Smooth muscle cell (in vitro differentiated cells): ENCODE measurements around the gene DCHS1. TPM values are rescaled to one million over a fixed set of nuclear protein-coding genes. Genes with fewer than 3 reads are reported as not detected.

Experiments
- DNase-seq: peaks from one replicate; lab custom pipeline; 2025; ENCODE audit not compliant: unreplicated experiment; lab: John Stamatoyannopoulos, UW
- H2AFZ ChIP-seq: fragments of 200-600 bp; sonication (generic); 2 replicates; pipeline ENCODE4 v1.6.0; 2016; ENCODE audit warnings: antibody characterized with exemption, low read depth, mild to moderate bottlenecking
- H3F3A ChIP-seq: fragments of 200-600 bp; sonication (generic); 2 replicates; pipeline ENCODE4 v1.6.0; 2017; ENCODE audit warnings: antibody characterized with exemption, low read depth
- H3K27ac ChIP-seq: fragments of 200-600 bp; sonication (generic); 2 replicates; pipeline ENCODE4 v1.5.1; 2016; ENCODE audit warnings: low read depth, mild to moderate bottlenecking
- H3K27me3 ChIP-seq: fragments of 200-600 bp; sonication (generic); 2 replicates; pipeline ENCODE4 v1.6.1; 2016; ENCODE audit warnings: low read depth, mild to moderate bottlenecking
- H3K36me3 ChIP-seq: fragments of 200-600 bp; sonication (generic); 2 replicates; pipeline ENCODE4 v1.5.1; 2016; ENCODE audit warnings: low read depth
- H3K4me1 ChIP-seq: fragments of 200-600 bp; sonication (generic); 2 replicates; pipeline ENCODE4 v1.5.1; 2016; ENCODE audit warnings: low read depth
- H3K4me2 ChIP-seq: fragments of 200-600 bp; sonication (generic); 2 replicates; pipeline ENCODE4 v1.6.0; 2016; ENCODE audit warnings: mild to moderate bottlenecking
- H3K4me3 ChIP-seq: fragments of 200-600 bp; sonication (generic); 2 replicates; pipeline ENCODE4 v1.5.1; 2016; ENCODE audit warnings: mild to moderate bottlenecking
- H3K79me2 ChIP-seq: fragments of 200-600 bp; sonication (generic); 2 replicates; pipeline ENCODE4 v1.6.0; 2016; ENCODE audit warnings: low read depth, mild to moderate bottlenecking
- H3K9ac ChIP-seq: fragments of 200-600 bp; sonication (generic); 2 replicates; pipeline ENCODE4 v1.6.0; 2016; ENCODE audit warnings: low read depth
- H3K9me3 ChIP-seq: fragments of 200-600 bp; sonication (generic); replicated peaks from 2 replicates; pipeline ENCODE4 v1.5.1; 2016; ENCODE audit warnings: low read depth
- H4K20me1 ChIP-seq: fragments of 200-600 bp; sonication (generic); 2 replicates; pipeline ENCODE4 v1.6.0; 2016; ENCODE audit warnings: low read depth
- WGBS: methylation state at CpG from one replicate; pipeline ENCODE4 v1.1.7; 2016; ENCODE audit warnings: low lambda C conversion rate; 5-methylcytosine and 5-hydroxymethylcytosine counted together
- polyA plus RNA-seq: library from polyadenylated mRNA; unstranded; fragments of >200 nt; fragmentation: Nextera tagmentation; extraction: Ambion mirVana; gene quantifications from 2 replicates; pipeline ENCODE4 v1.2.1, GENCODE V29; 2016
- total RNA-seq: library from RNA; depleted of rRNA; stranded (reverse); fragments of >200 nt; gene quantifications from 2 replicates; pipeline ENCODE4 v1.2.3, GENCODE V29; 2014
- TF ChIP-seq, protein P1 (sequence below): fragments of 200-600 bp; sonication (generic); IDR thresholded peaks from 2 replicates; pipeline ENCODE4 v1.5.1; 2017; ENCODE audit warnings: borderline replicate concordance, mild to moderate bottlenecking, antibody characterized with exemption; ENCODE audit not compliant: insufficient read depth, poor library complexity, severe bottlenecking

The DCHS1 gene
- total and polyA plus RNA-seq, 2 experiments from 2014 or later = 24.5 to 34.2 TPM

DNA sequence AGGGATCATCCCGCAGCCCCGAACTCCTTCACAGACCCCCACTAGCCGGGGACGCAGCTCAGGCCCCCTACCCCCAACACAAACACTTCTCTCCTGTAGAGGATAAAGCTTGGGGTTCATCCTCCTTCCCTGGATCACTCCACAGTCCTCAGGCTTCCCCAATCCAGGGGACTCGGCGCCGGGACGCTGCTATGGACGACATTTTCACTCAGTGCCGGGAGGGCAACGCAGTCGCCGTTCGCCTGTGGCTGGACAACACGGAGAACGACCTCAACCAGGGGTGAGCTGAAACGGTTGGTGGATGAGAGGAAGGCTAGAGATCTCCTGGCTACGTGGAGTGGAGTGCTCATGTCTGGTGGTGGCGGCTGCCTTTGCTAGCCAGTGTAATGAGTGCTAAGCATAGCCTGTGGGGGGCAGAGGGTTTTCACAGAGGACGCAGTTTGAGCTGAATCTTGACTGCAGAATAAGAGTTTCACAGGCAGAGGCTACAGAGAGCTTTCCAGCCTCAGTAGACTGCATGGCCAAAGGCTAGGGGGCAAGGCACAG is 51.5 kb downstream of the DCHS1 start:
- TF ChIP-seq, protein P1, sequence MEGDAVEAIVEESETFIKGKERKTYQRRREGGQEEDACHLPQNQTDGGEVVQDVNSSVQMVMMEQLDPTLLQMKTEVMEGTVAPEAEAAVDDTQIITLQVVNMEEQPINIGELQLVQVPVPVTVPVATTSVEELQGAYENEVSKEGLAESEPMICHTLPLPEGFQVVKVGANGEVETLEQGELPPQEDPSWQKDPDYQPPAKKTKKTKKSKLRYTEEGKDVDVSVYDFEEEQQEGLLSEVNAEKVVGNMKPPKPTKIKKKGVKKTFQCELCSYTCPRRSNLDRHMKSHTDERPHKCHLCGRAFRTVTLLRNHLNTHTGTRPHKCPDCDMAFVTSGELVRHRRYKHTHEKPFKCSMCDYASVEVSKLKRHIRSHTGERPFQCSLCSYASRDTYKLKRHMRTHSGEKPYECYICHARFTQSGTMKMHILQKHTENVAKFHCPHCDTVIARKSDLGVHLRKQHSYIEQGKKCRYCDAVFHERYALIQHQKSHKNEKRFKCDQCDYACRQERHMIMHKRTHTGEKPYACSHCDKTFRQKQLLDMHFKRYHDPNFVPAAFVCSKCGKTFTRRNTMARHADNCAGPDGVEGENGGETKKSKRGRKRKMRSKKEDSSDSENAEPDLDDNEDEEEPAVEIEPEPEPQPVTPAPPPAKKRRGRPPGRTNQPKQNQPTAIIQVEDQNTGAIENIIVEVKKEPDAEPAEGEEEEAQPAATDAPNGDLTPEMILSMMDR = no peak
- Histone ChIP-seq H3K9ac (peak overlapping the region; percentile 91), H3K9me3 (no peaks in the 10 kb centered on the region), H3F3A (peaks cover 38% of the 10 kb centered on the region), H4K20me1 (peaks cover 23% of the 10 kb centered on the region), H3K27me3 (no peaks in the 10 kb centered on the region), H3K36me3 (peaks cover 4% of the 10 kb centered on the region), H3K27ac (peak overlapping the region; percentile 99), H3K4me3 (peak overlapping the region; percentile 95), H2AFZ (no peak overlapping the region), H3K79me2 (peaks cover 84% of the 10 kb centered on the region), H3K4me2 (peak overlapping the region; percentile 92), H3K4me1 (peaks cover 38% of the 10 kb centered on the region)
- under 1% methylated on average over 20 of the region's 20 CpGs for WGBS
- no peak for DNase-seq

DNA sequence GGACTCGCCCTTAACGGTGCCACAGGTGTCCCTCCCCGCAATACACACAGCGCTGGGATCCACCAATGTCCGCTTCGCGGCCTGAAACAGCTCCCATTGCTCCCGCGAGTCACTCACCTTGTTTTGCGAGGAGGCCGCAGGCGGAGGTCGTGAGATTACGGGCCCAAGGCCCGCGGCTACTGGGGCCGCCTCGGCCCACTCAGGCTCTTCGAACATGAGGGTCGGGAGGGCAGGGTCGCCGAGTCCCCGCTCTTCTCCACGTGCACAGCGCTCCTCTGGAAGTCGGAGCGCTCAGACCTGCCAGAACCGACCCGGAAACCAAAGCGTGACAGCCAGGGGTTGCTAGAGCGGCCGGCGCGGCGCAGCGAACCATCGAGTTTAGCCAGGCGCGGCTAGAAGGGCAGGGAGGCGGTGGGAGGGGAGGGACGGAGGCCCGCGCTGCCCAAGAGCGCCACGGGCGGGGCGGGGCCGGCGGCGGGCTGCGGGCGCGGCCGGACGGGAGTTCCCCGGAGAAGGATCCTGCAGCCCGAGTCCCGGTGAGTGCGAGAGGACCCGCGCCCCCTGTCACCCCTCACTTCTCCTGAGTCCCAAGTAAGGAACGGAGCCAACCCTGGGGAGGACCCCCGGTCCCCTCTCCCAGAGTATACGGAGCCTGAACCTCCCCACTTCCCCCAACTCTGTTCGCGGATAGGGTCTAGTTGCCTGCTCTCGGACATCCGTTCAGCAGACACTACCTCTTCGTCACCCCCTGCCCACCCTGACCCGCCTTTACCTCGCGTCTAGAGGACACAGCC is 52.1 kb downstream of the DCHS1 start, which contains the start of the genes ILK and RRP8:
Gene ILK, plus strand, starts transcription at position 488 of the 794 bp plus-strand sequence. CDS start 498 bp downstream, outside the sequence.
Gene RRP8, minus strand, starts transcription at position 330 of the 794 bp plus-strand sequence. Its CDS starts 114 bp downstream, at position 216.
- Histone ChIP-seq H2AFZ (peak within 1 kb of the TSS; percentile 71), H3K4me2 (peak within 1 kb of the TSS; percentile 92), H3K4me1 (peaks cover 38% of the 10 kb centered on the region), H3K36me3 (peaks cover 5% of the 10 kb centered on the region), H3K27ac (peak within 1 kb of the TSS; percentile 99), H3K27me3 (no peaks in the 10 kb centered on the region), H3K79me2 (peaks cover 84% of the 10 kb centered on the region), H3K4me3 (peak within 1 kb of the TSS; percentile 95), H3K9ac (peak within 1 kb of the TSS; percentile 91), H3F3A (peaks cover 34% of the 10 kb centered on the region), H4K20me1 (peaks cover 25% of the 10 kb centered on the region), H3K9me3 (no peaks in the 10 kb centered on the region)
- TF ChIP-seq, protein P1 = no peak
- under 1% methylated on average over 43 of the region's 72 CpGs for WGBS
- DNase-seq = peak; percentile 74

DNA sequence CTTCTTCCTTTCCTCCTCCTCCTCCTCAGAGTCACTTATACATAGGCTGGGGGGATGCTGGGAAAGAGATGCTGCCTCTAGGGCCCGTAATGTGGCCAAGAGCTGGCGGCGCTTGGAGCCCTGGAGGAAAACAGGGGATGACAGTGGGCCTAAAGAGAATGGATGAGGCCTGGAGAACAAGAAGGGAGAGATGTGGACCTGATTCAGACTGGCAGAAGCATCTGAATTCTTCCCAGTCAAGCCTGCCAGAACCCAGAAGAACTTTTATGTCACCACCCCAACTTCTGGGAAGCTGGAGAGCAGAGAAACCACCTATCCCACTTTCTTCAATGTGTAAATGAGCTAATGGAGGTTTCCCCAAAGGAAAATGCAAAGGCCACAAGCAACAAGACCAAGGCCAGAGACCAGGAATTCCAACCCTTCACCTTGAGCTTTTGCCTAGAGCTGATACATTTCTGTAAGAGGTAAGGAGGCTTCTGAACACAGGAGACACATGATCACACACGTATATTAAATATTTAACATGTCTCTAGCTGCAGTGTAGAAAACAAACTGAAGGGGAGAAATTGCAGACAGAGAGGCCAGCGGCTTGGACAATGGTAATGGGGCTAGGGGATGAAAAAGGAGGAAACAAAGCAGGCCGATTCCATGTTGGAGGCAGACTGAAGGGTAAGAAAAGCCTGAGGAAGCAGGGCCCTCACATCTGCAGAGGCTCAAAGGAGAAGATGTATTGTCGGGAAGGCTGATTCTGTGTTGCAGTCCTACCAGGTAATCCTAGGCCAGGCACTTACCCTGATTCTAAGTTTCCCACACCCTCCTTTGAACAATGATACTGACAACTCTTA is 53.3 kb downstream of the DCHS1 start:
- 66% methylated on average over 7 of the region's 7 CpGs for WGBS
- Histone ChIP-seq H2AFZ (no peak overlapping the region), H4K20me1 (peaks cover 23% of the 10 kb centered on the region), H3K9me3 (no peaks in the 10 kb centered on the region), H3K9ac (peak overlapping the region; percentile 69), H3K27ac (peak overlapping the region; percentile 99), H3K4me3 (peak overlapping the region; percentile 95), H3K4me2 (peak overlapping the region; percentile 92), H3K4me1 (peaks cover 32% of the 10 kb centered on the region), H3K36me3 (peaks cover 5% of the 10 kb centered on the region), H3F3A (peaks cover 23% of the 10 kb centered on the region), H3K79me2 (peaks cover 74% of the 10 kb centered on the region), H3K27me3 (no peaks in the 10 kb centered on the region)
- DNase-seq = no peak
- TF ChIP-seq, protein P1 = no peak
